ENCODE data around the gene APLP1. TPM values are rescaled to one million over a fixed set of nuclear protein-coding genes. Genes with fewer than 3 reads are reported as not detected.

Gene APLP1
- polyA plus RNA-seq, 1 donor (not counting 4 experiments of a cell fraction or from before 2014, with no cell fraction given), result 0.50 TPM

DNA sequence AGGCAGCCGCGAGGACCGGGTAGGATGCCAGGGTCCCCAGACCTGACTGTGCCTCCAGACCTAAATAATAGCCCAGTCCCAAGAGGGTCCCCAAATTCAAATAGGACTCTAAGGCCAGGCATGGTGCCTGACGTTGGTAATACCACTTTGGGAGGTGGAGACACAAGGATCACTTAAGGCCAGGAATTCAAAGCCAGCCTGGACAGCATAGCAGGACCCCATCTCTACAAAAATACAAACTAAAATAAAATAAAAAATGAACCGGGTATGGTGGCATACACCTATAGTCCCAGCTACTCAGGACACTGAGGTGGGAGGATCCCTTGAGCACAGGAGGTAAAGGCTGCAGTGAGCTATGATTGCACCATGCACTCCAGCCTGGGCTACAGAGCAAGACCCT lies 5.4 kb upstream of the APLP1 start:
- FAIRE-seq, result no peak
- no peak for DNase-seq (ENCODE audit: low read depth, low spot score)
- TF ChIP-seq, protein P1, sequence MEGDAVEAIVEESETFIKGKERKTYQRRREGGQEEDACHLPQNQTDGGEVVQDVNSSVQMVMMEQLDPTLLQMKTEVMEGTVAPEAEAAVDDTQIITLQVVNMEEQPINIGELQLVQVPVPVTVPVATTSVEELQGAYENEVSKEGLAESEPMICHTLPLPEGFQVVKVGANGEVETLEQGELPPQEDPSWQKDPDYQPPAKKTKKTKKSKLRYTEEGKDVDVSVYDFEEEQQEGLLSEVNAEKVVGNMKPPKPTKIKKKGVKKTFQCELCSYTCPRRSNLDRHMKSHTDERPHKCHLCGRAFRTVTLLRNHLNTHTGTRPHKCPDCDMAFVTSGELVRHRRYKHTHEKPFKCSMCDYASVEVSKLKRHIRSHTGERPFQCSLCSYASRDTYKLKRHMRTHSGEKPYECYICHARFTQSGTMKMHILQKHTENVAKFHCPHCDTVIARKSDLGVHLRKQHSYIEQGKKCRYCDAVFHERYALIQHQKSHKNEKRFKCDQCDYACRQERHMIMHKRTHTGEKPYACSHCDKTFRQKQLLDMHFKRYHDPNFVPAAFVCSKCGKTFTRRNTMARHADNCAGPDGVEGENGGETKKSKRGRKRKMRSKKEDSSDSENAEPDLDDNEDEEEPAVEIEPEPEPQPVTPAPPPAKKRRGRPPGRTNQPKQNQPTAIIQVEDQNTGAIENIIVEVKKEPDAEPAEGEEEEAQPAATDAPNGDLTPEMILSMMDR (optimal IDR thresholded peaks at IDR 0.05 in 1 of 3, IDR thresholded peaks at IDR 0.05 in 1 of 3, conservative IDR thresholded peaks at IDR 0.05 in 1 of 3; ENCODE audit: extremely low read depth in 1 of 3, insufficient read depth in 2 of 3, low read length in 3 of 3), result no peak
- no peak for TF ChIP-seq EZH2 (IDR thresholded peaks at IDR 0.05; ENCODE audit: low read length)
- Histone ChIP-seq H3K36me3 (ENCODE audit: control insufficient read depth in 2 of 2, extremely low read depth in 1 of 2, insufficient read depth in 2 of 2, low read length in 2 of 2) (no peaks in the 10 kb centered on the region), H3K4me3 (ENCODE audit: control insufficient read depth in 2 of 3, extremely low read depth in 1 of 3, insufficient read depth in 2 of 3, low read depth in 1 of 3, low read length in 3 of 3) (no peak overlapping the region), H3K9me3 (ENCODE audit: control insufficient read depth, low read depth, low read length) (no peaks in the 10 kb centered on the region), H3K9ac (ENCODE audit: control insufficient read depth, extremely low read depth, insufficient read depth, low read length) (no peak overlapping the region), H3K27ac (ENCODE audit: control insufficient read depth, insufficient read depth, low read length) (no peak overlapping the region), H2AFZ (ENCODE audit: control insufficient read depth, low read length) (no peak overlapping the region), H3K4me2 (ENCODE audit: control insufficient read depth, extremely low read depth, insufficient read depth, low read depth, low read length) (no peak overlapping the region), H3K9me1 (ENCODE audit: control insufficient read depth, extremely low read depth, insufficient read depth, low read length) (no peaks in the 10 kb centered on the region), H3K27me3 (ENCODE audit: control insufficient read depth, extremely low read depth, insufficient read depth, low read length) (peaks cover 32% of the 10 kb centered on the region), H4K20me1 (ENCODE audit: control insufficient read depth, extremely low read depth, insufficient read depth, low read length) (peaks cover 3% of the 10 kb centered on the region), H3K79me2 (ENCODE audit: control insufficient read depth, insufficient read depth, low read length) (no peaks in the 10 kb centered on the region), H3K4me1 (ENCODE audit: control insufficient read depth, extremely low read depth, insufficient read depth, low read length) (no peaks in the 10 kb centered on the region)
- dilution Hi-C loops (cut with MboI; ENCODE audit: extremely low pct_ligation_motif_present, low sequenced_read_pairs), result no loop called here

GRCh38 chr19:35868823-35869326 lies 501 bp downstream of the APLP1 start:
- Histone ChIP-seq H3K9me1 (ENCODE audit: control insufficient read depth, extremely low read depth, insufficient read depth, low read length) (no peaks in the 10 kb centered on the region), H3K9ac (ENCODE audit: control insufficient read depth, extremely low read depth, insufficient read depth, low read length) (no peak overlapping the region), H3K27me3 (ENCODE audit: control insufficient read depth, extremely low read depth, insufficient read depth, low read length) (peaks cover 24% of the 10 kb centered on the region), H3K4me3 (ENCODE audit: control insufficient read depth in 2 of 3, extremely low read depth in 1 of 3, insufficient read depth in 2 of 3, low read depth in 1 of 3, low read length in 3 of 3) (peak overlapping the region in 2 of 3 experiments; percentile 16 to 42), H2AFZ (ENCODE audit: control insufficient read depth, low read length) (no peak overlapping the region), H3K79me2 (ENCODE audit: control insufficient read depth, insufficient read depth, low read length) (no peaks in the 10 kb centered on the region), H3K4me2 (ENCODE audit: control insufficient read depth, extremely low read depth, insufficient read depth, low read depth, low read length) (peak overlapping the region; percentile 58), H3K36me3 (ENCODE audit: control insufficient read depth in 2 of 2, extremely low read depth in 1 of 2, insufficient read depth in 2 of 2, low read length in 2 of 2) (no peaks in the 10 kb centered on the region), H3K27ac (ENCODE audit: control insufficient read depth, insufficient read depth, low read length) (no peak overlapping the region), H4K20me1 (ENCODE audit: control insufficient read depth, extremely low read depth, insufficient read depth, low read length) (peaks cover 3% of the 10 kb centered on the region), H3K9me3 (ENCODE audit: control insufficient read depth, low read depth, low read length) (no peaks in the 10 kb centered on the region), H3K4me1 (ENCODE audit: control insufficient read depth, extremely low read depth, insufficient read depth, low read length) (peaks cover 3% of the 10 kb centered on the region)
- dilution Hi-C loops (cut with MboI; ENCODE audit: extremely low pct_ligation_motif_present, low sequenced_read_pairs), result no loop called here
- TF ChIP-seq, protein P1 (optimal IDR thresholded peaks at IDR 0.05 in 1 of 3, IDR thresholded peaks at IDR 0.05 in 1 of 3, conservative IDR thresholded peaks at IDR 0.05 in 1 of 3; ENCODE audit: extremely low read depth in 1 of 3, insufficient read depth in 2 of 3, low read length in 3 of 3), result no peak
- TF ChIP-seq EZH2 (IDR thresholded peaks at IDR 0.05; ENCODE audit: low read length), result no peak
- FAIRE-seq (no peak), DNase-seq (ENCODE audit: low read depth, low spot score) (no peak)

Data from keratinocyte (primary cell).